ENCODE results near the gene RNF144A. TPM values are rescaled to one million over a fixed set of nuclear protein-coding genes. Genes with fewer than 3 reads are reported as not detected.

Gene RNF144A
- total and polyA plus RNA-seq, 10 of the 15 experiments (the other 5 are each of a cell fraction or from before 2014, with no cell fraction given) = 0.02 to 12.1 (median 0.48) TPM; not detected in 1

DNA sequence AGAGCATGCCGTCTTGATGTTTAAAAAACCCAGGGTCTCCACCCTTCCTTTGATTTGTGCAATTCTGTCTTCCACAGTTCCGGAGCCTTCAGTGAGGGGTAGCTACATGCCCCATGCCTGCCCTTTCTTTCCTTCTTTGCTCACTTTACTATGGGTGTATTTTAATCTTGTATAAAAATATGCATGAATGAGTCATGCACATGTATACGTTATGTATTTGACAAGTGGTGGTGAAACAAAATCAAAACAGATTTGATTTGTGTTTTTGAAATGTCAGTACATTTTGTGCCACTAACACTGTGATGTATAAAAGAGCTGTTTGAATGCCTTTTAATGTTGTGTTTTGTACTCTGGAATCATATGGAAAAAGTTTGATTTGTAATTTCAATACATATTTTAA, 126.5 kb downstream of the RNF144A start:
- DNase-seq (ENCODE audit: low read depth, low spot score) (no peak), FAIRE-seq (no peak), ATAC-seq (no peak)
- BruUV-seq (replicated peaks) = no TSS peak
- Histone ChIP-seq H3K27ac (ENCODE audit: control insufficient read depth, insufficient read depth) (no peak overlapping the region), H3K4me3 (no peak overlapping the region), H3K9me3 (replicated peaks; ENCODE audit: control insufficient read depth, insufficient read depth, low read length) (no peaks in the 10 kb centered on the region; the same call in 2 of the 3 replicates), H2AFZ (ENCODE audit: control insufficient read depth, low read depth, low read length) (no peak overlapping the region), H3K4me2 (ENCODE audit: control insufficient read depth, insufficient read depth) (no peak overlapping the region), H3K36me3 (ENCODE audit: control insufficient read depth in 2 of 2, insufficient read depth in 2 of 2, low read length in 1 of 2) (no peaks in the 10 kb centered on the region), H4K20me1 (ENCODE audit: control insufficient read depth, insufficient read depth) (no peaks in the 10 kb centered on the region), H3K79me2 (ENCODE audit: control insufficient read depth, insufficient read depth, low read length) (no peaks in the 10 kb centered on the region), H3K27me3 (replicated peaks in 1 of 2; ENCODE audit: control insufficient read depth in 2 of 2, insufficient read depth in 2 of 2, low read length in 1 of 2) (no peaks in the 10 kb centered on the region), H3K4me1 (ENCODE audit: control insufficient read depth, insufficient read depth, low read length) (no peaks in the 10 kb centered on the region), H3K9ac (ENCODE audit: control insufficient read depth, insufficient read depth, low read length) (no peak overlapping the region)
- SMC1A ChIA-PET (ENCODE audit: uncharacterized antibody, unreplicated experiment) = interaction anchor here (0.6 to 3.9 kb wide), 23 partner anchors 9 to 628 kb away, joined by 3 to 73 read pairs (median 4); partner anchors contain the start of gene CMPK2
- RAD21 ChIA-PET (ENCODE audit: unreplicated experiment) = interaction anchor here (1.0 to 3.4 kb wide), 8 partner anchors 10 to 151 kb away, joined by 3 to 40 read pairs (median 4); no protein-coding TSS in a partner anchor
- intact Hi-C loops (cut with micrococcal nuclease; ENCODE audit: unreplicated experiment) = loop anchor here (1.0 to 2.0 kb wide), 3 partner anchors 41 to 217 kb away; no protein-coding TSS in a partner anchor
- 43% methylated on average over 3 of the region's 3 CpGs for WGBS (ENCODE audit: insufficient coverage, insufficient replicate concordance, low lambda C conversion rate, missing lambda C conversion rate)
- POLR2A ChIA-PET = interaction anchor here (0.6 to 1.5 kb wide), 2 partner anchors 134 to 148 kb away, joined by 3 read pairs; no protein-coding TSS in a partner anchor
- in situ Hi-C loops (cut with MboI) = no loop called here
- CTCF ChIA-PET = interaction anchor here (0.6 to 6.2 kb wide), 43 partner anchors 8 to 222 kb away, joined by 3 to 127 read pairs (median 6); partner anchors contain the start of gene RSAD2
- TF ChIP-seq CHD2 (IDR thresholded peaks at IDR 0.05; ENCODE audit: borderline replicate concordance, low read depth, low read length) = no peak
- TF ChIP-seq SUPT20H (IDR thresholded peaks at IDR 0.05; ENCODE audit: borderline replicate concordance, control insufficient read depth, low read depth, low read length) = no peak
- no peak for TF ChIP-seq PAX8 (IDR thresholded peaks at IDR 0.05)
- no peak for TF ChIP-seq IRF5 (IDR thresholded peaks at IDR 0.05; ENCODE audit: borderline replicate concordance)
- TF ChIP-seq BMI1 (IDR thresholded peaks at IDR 0.05; ENCODE audit: borderline replicate concordance) = no peak
- no peak for TF ChIP-seq CUX1 (IDR thresholded peaks at IDR 0.05; ENCODE audit: insufficient replicate concordance, low read depth, low read length)
- TF ChIP-seq LARP7 (IDR thresholded peaks at IDR 0.05) = no peak
- no peak for TF ChIP-seq BRCA1 (IDR thresholded peaks at IDR 0.05; ENCODE audit: low read depth, low read length)
- no peak for TF ChIP-seq ZNF207 (IDR thresholded peaks at IDR 0.05; ENCODE audit: borderline replicate concordance)
- TF ChIP-seq RELA (IDR thresholded peaks at IDR 0.05; ENCODE audit: borderline replicate concordance, partially characterized antibody) = no peak
- TF ChIP-seq MEF2B (IDR thresholded peaks at IDR 0.05; ENCODE audit: partially characterized antibody, poor library complexity, severe bottlenecking) = no peak
- TF ChIP-seq CEBPB (IDR thresholded peaks at IDR 0.05; ENCODE audit: borderline replicate concordance in 1 of 2, low read depth in 2 of 2, low read length in 2 of 2) = no peak
- TF ChIP-seq POU2F2 (IDR thresholded peaks at IDR 0.05; ENCODE audit: borderline replicate concordance, low read depth, low read length) = no peak
- no peak for TF ChIP-seq PBX3 (IDR thresholded peaks at IDR 0.05; ENCODE audit: insufficient replicate concordance, low read depth, low read length)
- TF ChIP-seq RB1 (IDR thresholded peaks at IDR 0.05; ENCODE audit: borderline replicate concordance) = no peak
- no peak for TF ChIP-seq SP1 (IDR thresholded peaks at IDR 0.05; ENCODE audit: low read depth, low read length)
- TF ChIP-seq IKZF1 (conservative IDR thresholded peaks at IDR 0.05) = no peak
